Endothelial cell (in vitro differentiated cells): Measurements from ENCODE around the gene SMURF1. TPM values are rescaled to one million over a fixed set of nuclear protein-coding genes. Genes with fewer than 3 reads are reported as not detected.

ENCODE experiments used
- DNase-seq: peaks from one replicate; pipeline ENCODE4 v3.0.0; 2021; ENCODE audit warnings: low spot score
- H3K27ac Mint-ChIP-seq: one replicate; pipeline ENCODE4 v1.8.0; 2021; ENCODE audit warnings: mixed read lengths, inconsistent platforms; ENCODE audit not compliant: unreplicated experiment
- H3K27me3 Mint-ChIP-seq: one replicate; pipeline ENCODE4 v1.8.0; 2021; ENCODE audit warnings: mild to moderate bottlenecking, moderate library complexity, mixed read lengths, inconsistent platforms; ENCODE audit not compliant: unreplicated experiment
- H3K36me3 Mint-ChIP-seq: one replicate; pipeline ENCODE4 v1.8.0; 2021; ENCODE audit warnings: mild to moderate bottlenecking, low read depth, mixed read lengths, inconsistent platforms; ENCODE audit not compliant: unreplicated experiment
- H3K4me1 Mint-ChIP-seq: one replicate; pipeline ENCODE4 v1.8.0; 2021; ENCODE audit warnings: mild to moderate bottlenecking, mixed read lengths, inconsistent platforms; ENCODE audit not compliant: unreplicated experiment
- H3K4me3 Mint-ChIP-seq: one replicate; pipeline ENCODE4 v1.8.0; 2021; ENCODE audit warnings: mild to moderate bottlenecking, mixed read lengths, inconsistent platforms; ENCODE audit not compliant: unreplicated experiment
- H3K9me3 Mint-ChIP-seq: one replicate; pipeline ENCODE4 v1.8.0; 2021; ENCODE audit warnings: mixed read lengths, inconsistent platforms; ENCODE audit not compliant: unreplicated experiment
- CTCF ChIP-seq: fragments of 200-600 bp; sonication (generic); IDR thresholded peaks from one replicate; pipeline ENCODE4 v1.5.0; 2021; ENCODE audit warnings: antibody characterized with exemption; ENCODE audit not compliant: unreplicated experiment
- total RNA-seq: library from RNA; stranded (reverse); fragmentation: NEBNext Ultra II Directional; extraction: Animal tissue kit (Norgen Biotek cat#: 25700); gene quantifications from one replicate; pipeline ENCODE4 v1.2.1, GENCODE V29; 2021; ENCODE audit not compliant: unreplicated experiment

SMURF1 gene
- total RNA-seq, 1 donor from 2014 or later: 32.5 TPM

GRCh38 chr7:98978672-98979071 lies 165.2 kb downstream of the SMURF1 start:
- no peak for DNase-seq
- no peak overlapping the region for H3K27ac Mint-ChIP-seq
- H3K9me3 Mint-ChIP-seq: no peaks in the 10 kb centered on the region
- no peak overlapping the region for H3K4me3 Mint-ChIP-seq
- no peak for TF ChIP-seq CTCF
- no peaks in the 10 kb centered on the region for H3K4me1 Mint-ChIP-seq
- peaks cover 62% of the 10 kb centered on the region for H3K36me3 Mint-ChIP-seq
- no peaks in the 10 kb centered on the region for H3K27me3 Mint-ChIP-seq

Other genes starting within 250 kb of the SMURF1 start
- not detected for gene KPNA7, start 64.0 kb upstream of the SMURF1 start, total RNA-seq
- gene MYH16, start 128.7 kb upstream of the SMURF1 start, total RNA-seq: not detected
- 196 TPM for gene ARPC1A, start 181.8 kb upstream of the SMURF1 start, total RNA-seq
- gene ARPC1B, start 230.6 kb upstream of the SMURF1 start, total RNA-seq: 124 TPM